Measurements from ENCODE around the gene ORC2. TPM values are rescaled to one million over a fixed set of nuclear protein-coding genes. Genes with fewer than 3 reads are reported as not detected.

The ORC2 gene
- total RNA-seq, 1 experiment from 2014 or later = 45.5 TPM

DNA sequence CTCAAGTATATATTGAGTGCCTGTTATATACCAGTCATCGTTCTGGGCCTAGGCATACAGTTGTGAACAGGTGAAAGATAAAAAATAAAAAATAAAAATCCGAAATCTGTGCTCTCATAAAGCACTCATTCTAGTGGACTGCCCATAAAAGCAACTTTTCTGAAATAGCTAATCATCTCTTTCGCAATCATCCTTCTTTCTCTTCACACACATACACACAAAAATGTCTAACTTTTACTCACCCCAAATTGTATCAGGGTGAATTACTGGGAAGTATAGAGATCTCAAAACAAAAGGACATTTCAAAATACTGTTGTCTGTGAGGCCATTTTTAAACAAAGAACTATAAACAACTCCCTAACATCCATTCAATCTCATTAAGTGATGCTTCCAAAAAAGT lies 29.6 kb upstream of the ORC2 start:
- no peak overlapping the region for H3K27ac Mint-ChIP-seq (ENCODE audit: unreplicated experiment)
- no peak overlapping the region for H3K4me3 ChIP-seq (ENCODE audit: low read depth, low read length)
- no TSS peak for BruUV-seq (replicated peaks)
- no peaks in the 10 kb centered on the region for H3K27me3 ChIP-seq (replicated peaks; ENCODE audit: control insufficient read depth, insufficient read depth, low read length)
- intact Hi-C loops (cut with micrococcal nuclease; ENCODE audit: unreplicated experiment) = no loop called here
- H3K4me1 ChIP-seq = no peaks in the 10 kb centered on the region
- TF ChIP-seq, protein P1, sequence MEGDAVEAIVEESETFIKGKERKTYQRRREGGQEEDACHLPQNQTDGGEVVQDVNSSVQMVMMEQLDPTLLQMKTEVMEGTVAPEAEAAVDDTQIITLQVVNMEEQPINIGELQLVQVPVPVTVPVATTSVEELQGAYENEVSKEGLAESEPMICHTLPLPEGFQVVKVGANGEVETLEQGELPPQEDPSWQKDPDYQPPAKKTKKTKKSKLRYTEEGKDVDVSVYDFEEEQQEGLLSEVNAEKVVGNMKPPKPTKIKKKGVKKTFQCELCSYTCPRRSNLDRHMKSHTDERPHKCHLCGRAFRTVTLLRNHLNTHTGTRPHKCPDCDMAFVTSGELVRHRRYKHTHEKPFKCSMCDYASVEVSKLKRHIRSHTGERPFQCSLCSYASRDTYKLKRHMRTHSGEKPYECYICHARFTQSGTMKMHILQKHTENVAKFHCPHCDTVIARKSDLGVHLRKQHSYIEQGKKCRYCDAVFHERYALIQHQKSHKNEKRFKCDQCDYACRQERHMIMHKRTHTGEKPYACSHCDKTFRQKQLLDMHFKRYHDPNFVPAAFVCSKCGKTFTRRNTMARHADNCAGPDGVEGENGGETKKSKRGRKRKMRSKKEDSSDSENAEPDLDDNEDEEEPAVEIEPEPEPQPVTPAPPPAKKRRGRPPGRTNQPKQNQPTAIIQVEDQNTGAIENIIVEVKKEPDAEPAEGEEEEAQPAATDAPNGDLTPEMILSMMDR (IDR thresholded peaks at IDR 0.05; ENCODE audit: insufficient read depth in 1 of 2, low read depth in 1 of 2, low read length in 1 of 2, severe bottlenecking in 1 of 2, unreplicated experiment in 1 of 2) = no peak
- H3K4me3 Mint-ChIP-seq (ENCODE audit: unreplicated experiment) = no peak overlapping the region
- no peaks in the 10 kb centered on the region for H3K9me3 ChIP-seq
- no peaks in the 10 kb centered on the region; the same call in 1 of the 2 replicates for H3K36me3 ChIP-seq (ENCODE audit: control insufficient read depth, insufficient read depth, low read length)
- H3K4me1 Mint-ChIP-seq (ENCODE audit: low read depth, unreplicated experiment) = no peaks in the 10 kb centered on the region
- H3K9me3 Mint-ChIP-seq (ENCODE audit: unreplicated experiment) = no peaks in the 10 kb centered on the region
- no peak for DNase-seq
- CTCF ChIA-PET = interaction anchor here (1.0 kb wide), 1 partner anchor 76 kb away, joined by 3 read pairs; no protein-coding TSS in a partner anchor
- no peaks in the 10 kb centered on the region for H3K36me3 Mint-ChIP-seq (ENCODE audit: insufficient read depth, unreplicated experiment)
- POLR2A ChIA-PET = no interaction called here
- no peaks in the 10 kb centered on the region for H3K27me3 Mint-ChIP-seq (ENCODE audit: insufficient read depth, unreplicated experiment)

- H3K4me3 ChIP-seq (ENCODE audit: low read depth, low read length) = no peak overlapping the region
- Mint-ChIP-seq H3K36me3 (ENCODE audit: insufficient read depth, unreplicated experiment) (peaks cover 10% of the 10 kb centered on the region), H3K4me1 (ENCODE audit: low read depth, unreplicated experiment) (peaks cover 7% of the 10 kb centered on the region), H3K27ac (ENCODE audit: unreplicated experiment) (peak overlapping the region; percentile 16), H3K9me3 (ENCODE audit: unreplicated experiment) (no peaks in the 10 kb centered on the region), H3K27me3 (ENCODE audit: insufficient read depth, unreplicated experiment) (no peaks in the 10 kb centered on the region), H3K4me3 (ENCODE audit: unreplicated experiment) (no peak overlapping the region)
- intact Hi-C loops (cut with micrococcal nuclease; ENCODE audit: unreplicated experiment) = no loop called here
- H3K36me3 ChIP-seq (ENCODE audit: control insufficient read depth, insufficient read depth, low read length) = no peaks in the 10 kb centered on the region; the same call in 1 of the 2 replicates
- DNase-seq = no peak
- BruUV-seq (replicated peaks) = no TSS peak
- TF ChIP-seq, protein P1 (IDR thresholded peaks at IDR 0.05; ENCODE audit: insufficient read depth in 1 of 2, low read depth in 1 of 2, low read length in 1 of 2, severe bottlenecking in 1 of 2, unreplicated experiment in 1 of 2) = no peak
- ChIA-PET POLR2A (interaction anchor here (1.1 kb wide), 1 partner anchor 23 kb away, joined by 4 read pairs; no protein-coding TSS in a partner anchor), CTCF (interaction anchor here (1.3 kb wide), 1 partner anchor 82 kb away, joined by 3 read pairs; no protein-coding TSS in a partner anchor)
- no peaks in the 10 kb centered on the region for H3K27me3 ChIP-seq (replicated peaks; ENCODE audit: control insufficient read depth, insufficient read depth, low read length)
- no peaks in the 10 kb centered on the region for H3K9me3 ChIP-seq
- H3K4me1 ChIP-seq = no peaks in the 10 kb centered on the region; the same call in 1 of the 2 replicates
Measured at GRCh38 chr2:200987137-200987536, 23.7 kb upstream of the ORC2 start.

GRCh38 chr2:200985799-200986198 lies 22.3 kb upstream of the ORC2 start:
- Mint-ChIP-seq H3K27me3 (ENCODE audit: insufficient read depth, unreplicated experiment) (no peaks in the 10 kb centered on the region), H3K9me3 (ENCODE audit: unreplicated experiment) (no peaks in the 10 kb centered on the region), H3K36me3 (ENCODE audit: insufficient read depth, unreplicated experiment) (peaks cover 21% of the 10 kb centered on the region), H3K27ac (ENCODE audit: unreplicated experiment) (no peak overlapping the region), H3K4me1 (ENCODE audit: low read depth, unreplicated experiment) (peaks cover 7% of the 10 kb centered on the region), H3K4me3 (ENCODE audit: unreplicated experiment) (no peak overlapping the region)
- 0 out of 2 replicates have a peak, but pooled peaks cover 1% of the 10 kb centered on the region for H3K36me3 ChIP-seq (ENCODE audit: control insufficient read depth, insufficient read depth, low read length)
- intact Hi-C loops (cut with micrococcal nuclease; ENCODE audit: unreplicated experiment) = no loop called here
- no peaks in the 10 kb centered on the region for H3K27me3 ChIP-seq (replicated peaks; ENCODE audit: control insufficient read depth, insufficient read depth, low read length)
- ChIA-PET CTCF (interaction anchor here (1.3 kb wide), 1 partner anchor 83 kb away, joined by 3 read pairs; no protein-coding TSS in a partner anchor), POLR2A (no interaction called here)
- H3K4me1 ChIP-seq = no peaks in the 10 kb centered on the region; the same call in 1 of the 2 replicates
- no TSS peak for BruUV-seq (replicated peaks)
- DNase-seq = no peak
- no peaks in the 10 kb centered on the region for H3K9me3 ChIP-seq
- no peak overlapping the region for H3K4me3 ChIP-seq (ENCODE audit: low read depth, low read length)
- TF ChIP-seq, protein P1 (IDR thresholded peaks at IDR 0.05; ENCODE audit: insufficient read depth in 1 of 2, low read depth in 1 of 2, low read length in 1 of 2, severe bottlenecking in 1 of 2, unreplicated experiment in 1 of 2) = no peak

Measured in Caco-2 (cell line).